Middle frontal gyrus (tissue), 1 donor: ENCODE data around the gene SIT1.
"Not testable (repeated sequence)": the region's sequence is repeated elsewhere in the genome, so short reads cannot be mapped to it uniquely, and the experiment has no call there.

ENCODE experiments used
- DNase-seq: peaks from one replicate; pipeline ENCODE4 v3.0.0-alpha.2; 2015; ENCODE audit warnings: low spot score; ENCODE audit errors: extremely low spot score

The SIT1 gene

DNA sequence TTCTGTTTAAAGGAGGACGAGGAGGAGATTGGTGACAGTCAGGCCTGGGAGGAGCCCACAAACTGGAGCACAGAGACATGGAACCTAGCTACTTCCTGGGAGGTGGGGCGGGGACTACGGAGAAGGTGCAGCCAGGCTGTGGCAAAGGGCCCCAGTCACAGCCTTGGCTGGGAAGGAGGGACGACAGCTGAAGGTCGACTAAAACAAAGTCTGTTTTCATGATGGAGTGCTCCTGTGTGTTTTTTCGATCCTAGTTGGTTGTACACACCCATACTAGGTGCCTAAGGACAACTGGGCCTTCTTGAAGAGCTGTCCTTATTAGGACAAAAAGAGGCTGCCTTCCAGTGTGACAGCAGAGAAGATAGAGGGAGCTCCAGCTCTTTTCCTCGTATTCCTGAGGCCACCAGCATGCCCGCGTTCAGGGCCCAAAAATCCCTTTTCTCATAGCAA lies 10.3 kb upstream of the SIT1 start:
- DNase-seq: no peak

DNA sequence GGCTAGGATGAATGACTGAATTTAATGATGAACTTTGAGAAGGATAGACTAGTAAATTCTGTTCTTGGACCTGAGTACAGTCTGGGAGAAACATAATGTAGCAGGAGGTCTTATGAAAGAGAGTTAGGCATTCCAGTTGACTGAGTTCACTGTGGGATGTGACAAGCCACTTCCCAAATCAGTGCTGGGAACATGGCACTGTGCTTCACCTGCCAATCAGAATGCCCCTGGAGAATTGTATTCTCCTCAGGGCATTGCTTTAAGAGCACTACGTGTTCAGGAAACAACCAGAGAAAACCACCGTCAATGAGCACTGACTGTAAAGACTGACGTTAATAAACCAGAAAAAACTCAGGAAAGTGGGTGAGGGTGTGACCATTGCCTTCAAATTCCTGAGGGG lies 8.6 kb upstream of the SIT1 start:
- no peak for DNase-seq

DNA sequence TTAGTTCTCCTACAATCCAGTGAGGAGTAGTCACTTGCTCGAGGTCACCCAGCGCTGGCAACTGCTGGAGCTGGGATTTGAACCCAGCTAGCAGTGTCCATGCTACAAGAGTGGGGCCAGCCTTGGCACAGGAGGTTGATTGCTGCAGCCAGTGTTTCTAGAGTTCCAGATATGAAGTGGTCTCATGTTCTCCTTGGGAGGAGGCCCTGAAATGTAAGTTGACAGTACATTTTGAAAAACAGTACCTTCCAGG lies 8.2 kb upstream of the SIT1 start:
- no peak for DNase-seq

DNA sequence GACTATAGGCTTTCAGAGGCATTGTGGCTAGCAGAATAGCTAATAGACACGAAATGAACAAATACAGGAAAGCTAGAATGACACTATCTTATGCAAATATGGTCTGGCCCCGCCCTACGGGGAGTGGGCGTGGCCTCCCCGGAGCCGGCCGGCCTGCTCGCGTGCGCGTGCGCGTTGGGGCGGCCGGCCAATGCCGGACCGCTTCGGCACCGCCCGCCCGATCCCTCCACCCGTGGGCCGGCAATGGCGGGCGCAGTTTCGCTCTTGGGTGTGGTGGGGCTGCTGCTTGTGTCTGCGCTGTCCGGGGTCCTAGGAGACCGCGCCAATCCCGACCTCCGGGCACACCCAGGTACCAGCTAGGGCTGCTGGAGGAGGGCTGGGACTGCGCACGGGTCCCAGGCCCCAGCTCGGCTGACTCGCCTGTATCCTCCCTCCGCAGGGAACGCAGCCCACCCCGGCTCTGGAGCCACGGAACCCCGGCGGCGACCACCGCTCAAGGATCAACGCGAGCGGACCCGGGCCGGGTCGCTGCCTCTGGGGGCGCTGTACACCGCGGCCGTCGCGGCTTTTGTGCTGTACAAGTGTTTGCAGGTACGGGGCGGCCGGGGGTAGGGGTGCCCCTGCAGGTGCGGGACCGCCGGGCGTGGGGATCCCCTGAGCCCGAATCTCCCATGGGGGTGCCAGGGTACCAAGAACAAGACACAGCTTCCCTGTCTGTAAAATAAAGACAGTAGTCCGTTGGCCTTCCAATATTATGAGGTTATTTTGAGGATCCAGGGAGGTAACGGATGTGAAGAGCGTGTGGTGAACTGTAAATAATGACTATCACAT lies 7.6 kb upstream of the SIT1 start, which contains the start of gene CCDC107:
CCDC107 (plus strand) TSS at position 156 of the 831 bp plus-strand sequence; CDS start at position 244, 88 bp downstream.
- DNase-seq: peak; percentile 77

DNA sequence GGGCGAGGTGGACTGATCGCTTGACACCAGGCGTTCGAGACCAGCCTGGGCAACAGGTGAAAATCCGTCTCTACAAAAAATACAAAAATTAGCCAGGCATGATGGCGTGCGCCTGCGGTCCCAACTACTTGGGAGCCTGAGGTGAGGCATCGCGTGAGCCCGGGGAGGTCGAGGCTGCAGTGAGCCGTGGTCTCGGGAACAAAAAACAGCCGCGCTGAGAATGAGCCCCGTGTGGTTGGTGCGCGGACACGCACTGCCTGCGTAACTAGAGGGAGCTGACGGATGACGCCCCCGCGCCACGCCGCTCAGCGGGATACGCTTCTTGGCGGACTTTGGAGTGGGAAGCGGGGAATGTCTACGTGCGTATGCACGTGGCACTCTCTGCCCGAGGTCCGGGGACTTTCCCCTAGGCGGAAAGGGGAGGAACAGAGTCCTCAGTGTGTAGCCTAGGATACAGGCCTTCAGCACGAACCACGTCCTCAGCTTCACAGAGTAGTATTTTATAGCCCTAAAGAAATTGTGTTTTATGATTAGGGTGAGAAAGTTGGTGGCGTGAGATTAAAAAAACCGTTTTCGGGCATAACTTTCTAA lies 6.9 kb upstream of the SIT1 start, which contains the start of gene RMRP:
RMRP (minus strand) TSS at position 474 of the 591 bp plus-strand sequence.
- peak; percentile 98 for DNase-seq

DNA sequence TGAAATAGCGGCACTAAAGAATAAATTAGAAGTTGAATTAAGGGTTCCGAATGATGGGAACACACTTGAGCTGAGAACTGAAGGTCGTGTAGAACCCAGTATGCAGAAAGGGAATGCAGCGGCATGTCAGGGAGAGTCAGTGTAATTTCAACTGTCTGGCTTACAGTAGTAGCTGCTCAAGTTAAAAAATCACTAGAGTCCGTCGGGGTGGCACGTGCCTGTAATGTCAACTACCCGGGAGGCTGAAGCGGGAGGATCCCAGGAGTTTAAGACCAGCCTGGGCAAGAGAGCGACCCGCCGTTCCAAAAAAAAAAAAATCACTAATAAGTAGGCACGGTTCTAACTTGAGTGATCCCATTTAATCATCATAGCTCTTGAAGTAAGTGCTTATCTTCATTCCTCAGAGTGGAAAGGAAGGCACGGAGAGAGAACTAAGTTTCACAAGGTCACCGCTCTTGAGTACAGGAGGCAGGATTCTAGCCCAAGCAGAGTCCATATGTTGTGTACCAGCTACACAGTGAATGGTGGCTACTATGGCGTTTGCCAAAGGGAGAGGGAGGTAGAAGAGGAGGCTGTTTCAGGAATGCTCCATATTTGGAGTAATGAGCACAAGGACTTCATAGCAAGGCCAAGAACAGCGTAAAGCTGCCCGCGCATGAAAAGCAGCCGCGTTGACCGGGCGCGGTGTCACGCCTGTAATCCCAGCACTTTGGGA lies 6.3 kb upstream of the SIT1 start:
- no peak for DNase-seq

DNA sequence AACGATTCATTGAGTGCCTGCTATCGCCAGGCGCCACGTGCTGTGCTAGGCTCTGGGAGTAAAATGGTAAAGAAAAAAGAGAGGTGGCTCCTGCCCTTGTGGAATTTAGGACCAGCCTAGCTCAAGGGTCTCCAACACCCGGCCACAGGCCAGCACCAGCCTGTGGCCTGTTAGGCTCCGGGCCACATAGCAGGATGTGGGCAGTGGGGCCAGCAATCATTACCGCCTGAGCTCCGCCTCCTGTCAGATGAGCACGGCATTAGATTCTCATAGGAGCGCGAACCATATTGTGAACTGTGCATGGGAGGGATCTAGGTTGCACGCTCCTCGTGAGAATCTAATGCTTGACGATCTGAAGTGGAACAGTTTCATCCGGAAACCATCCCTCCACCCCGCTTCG lies 5.6 kb upstream of the SIT1 start:
- no peak for DNase-seq

DNA sequence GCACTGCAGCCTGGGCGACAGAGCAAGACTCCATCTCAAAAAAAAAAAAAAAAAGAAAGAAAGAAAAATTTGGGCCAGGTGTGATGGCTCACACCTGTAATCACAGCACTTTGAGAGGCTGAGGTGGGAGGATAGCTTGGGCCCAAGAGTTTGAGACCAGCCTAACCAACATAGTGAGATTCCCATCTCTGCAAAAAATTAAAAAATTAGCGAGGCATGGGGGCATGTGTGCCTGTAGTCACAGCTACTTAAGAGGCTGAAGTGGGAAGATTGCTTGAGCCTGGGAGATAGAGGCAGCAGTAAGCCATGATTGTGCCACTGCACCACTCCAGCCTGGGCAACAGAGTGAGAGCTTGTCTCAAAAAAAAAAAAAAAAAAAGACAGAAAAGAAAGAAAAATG lies 2.9 kb upstream of the SIT1 start:
- DNase-seq: no peak

DNA sequence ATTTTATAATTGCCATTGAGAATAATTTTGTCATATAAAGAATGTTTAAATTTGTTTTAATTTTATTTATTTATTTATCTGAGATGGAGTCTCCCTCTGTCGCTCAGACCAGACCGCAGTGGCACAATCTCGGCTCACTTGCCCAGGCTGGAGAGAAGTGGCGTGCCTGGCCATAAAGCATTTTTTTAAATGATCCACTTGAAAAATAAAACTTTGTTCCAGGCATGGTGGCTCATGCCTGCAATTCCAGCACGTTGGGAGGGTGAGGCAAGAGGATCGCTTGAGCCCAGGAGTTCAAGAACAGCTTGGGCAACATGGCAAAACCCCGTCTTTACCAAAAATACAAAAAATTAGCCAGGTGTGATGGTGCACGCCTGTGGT lies 2.1 kb upstream of the SIT1 start:
- DNase-seq: no peak

DNA sequence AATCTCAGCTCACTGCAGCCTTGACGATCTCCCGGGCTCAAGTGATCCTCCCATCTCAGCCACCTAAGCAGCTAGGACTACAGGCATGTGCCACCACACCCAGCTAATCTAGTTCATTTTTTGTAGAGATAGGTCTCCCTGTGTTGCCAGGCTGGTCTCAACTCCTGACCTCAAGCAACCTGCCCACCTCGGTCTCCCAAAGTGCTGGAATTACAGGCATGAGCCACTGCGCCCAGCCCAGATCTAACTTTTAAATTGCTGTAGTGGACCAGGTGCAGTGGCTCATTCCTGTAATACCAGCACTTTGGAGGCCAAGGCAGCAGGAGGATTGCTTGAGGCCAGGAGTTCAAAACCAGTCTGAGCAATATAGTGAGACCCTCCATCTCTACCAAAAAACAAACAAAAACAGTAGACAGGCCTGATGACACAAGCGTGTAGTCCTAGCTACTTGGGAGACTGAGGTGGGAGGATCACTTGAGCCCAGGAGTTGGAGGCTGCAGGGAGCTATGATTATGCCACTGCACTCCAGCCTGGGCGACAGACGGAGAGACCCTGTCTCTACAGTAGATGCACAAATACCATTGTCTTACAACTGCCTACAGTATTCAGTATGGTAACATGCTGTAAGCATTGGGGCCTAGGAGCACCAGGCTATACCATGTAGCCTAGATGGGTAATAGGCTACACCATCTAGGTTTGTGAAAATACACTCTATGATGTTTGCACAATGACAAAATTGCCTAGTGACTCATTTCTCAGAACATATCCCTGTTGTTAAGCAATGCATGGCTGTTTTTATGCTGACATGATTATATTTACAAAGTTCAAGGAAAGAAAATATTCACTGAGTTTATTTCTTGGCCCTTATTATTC lies 1.5 kb upstream of the SIT1 start:
- no peak for DNase-seq

DNA sequence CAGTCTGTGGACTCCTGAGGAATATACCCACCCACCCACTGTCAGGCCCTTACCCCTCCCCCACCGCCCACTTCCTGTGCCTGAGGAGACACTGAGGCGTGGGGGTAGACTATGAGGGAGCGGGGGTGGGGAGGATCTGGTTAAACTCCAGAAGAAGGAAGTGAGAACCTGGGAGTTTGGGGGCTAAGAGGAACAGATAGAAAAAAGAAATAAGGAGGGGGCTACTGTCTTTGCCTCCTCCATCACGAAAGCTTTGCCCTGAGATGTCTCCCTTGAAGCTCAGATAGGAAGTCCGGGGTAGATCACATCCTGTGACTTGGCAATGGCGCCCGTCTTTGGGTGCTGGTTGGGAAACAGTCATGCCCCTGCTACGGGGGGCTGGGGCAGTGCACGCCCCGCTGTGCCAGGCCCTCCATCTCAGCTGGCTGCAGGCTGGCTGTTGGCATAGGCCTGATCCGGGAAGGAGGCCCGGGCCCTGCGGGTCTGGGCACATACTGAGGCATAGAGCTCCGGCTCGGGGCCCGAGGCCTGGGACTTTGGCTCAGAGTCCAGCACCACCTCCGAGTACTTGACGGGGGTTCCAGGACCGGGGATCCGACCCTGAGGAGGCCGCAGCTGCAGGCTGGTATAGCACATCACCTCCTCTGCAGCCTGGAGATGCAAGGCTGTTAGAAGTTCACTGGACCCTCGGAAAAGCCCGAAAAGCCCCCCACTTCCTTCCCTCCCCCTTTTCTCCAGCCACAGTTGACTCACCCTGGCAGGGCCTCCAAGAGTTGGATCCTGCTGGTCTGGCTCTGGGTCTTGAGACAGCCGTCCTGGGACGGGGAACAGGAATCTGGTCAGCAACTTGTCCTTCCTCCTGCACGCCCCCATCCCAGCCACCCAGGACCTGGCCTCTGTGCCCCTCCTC lies 1.0 kb downstream of the SIT1 start:
- DNase-seq: no peak

DNA sequence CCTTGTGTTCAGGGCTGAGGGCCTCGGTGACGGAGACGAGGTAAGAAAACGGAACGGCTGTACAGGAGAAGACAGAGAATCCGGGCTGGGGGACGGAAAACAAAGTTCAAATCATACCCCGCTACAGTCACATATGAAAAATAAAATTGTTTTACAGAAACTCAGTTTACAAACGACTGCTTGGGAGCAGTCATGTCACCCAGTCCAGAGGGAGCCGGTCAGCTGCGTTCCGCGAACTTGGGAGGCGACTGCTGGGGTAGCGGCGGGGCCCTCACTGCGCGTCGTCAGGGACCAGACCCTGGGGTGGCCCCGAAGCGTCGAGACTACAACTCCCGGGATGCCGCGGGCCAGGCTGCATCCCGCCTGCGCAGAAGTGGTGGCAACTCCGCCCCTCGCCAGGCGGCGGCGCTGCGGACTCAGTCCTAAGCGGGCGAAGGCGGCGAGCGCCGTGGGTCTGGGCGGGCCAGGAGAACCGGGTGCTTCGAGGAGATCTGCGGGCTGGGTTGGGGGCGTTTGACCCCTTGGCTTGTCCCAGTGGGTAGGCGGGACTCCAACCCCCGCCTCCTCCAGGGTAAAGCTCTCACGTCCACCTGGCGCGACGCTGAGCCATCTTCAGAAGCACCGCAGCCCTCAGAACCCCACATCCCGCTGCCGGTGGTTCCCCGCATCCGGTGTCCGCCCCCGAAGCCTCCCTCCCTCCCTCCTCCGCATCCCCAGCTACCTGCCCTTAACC lies 4.0 kb downstream of the SIT1 start:
- DNase-seq: peak; percentile 89

DNA sequence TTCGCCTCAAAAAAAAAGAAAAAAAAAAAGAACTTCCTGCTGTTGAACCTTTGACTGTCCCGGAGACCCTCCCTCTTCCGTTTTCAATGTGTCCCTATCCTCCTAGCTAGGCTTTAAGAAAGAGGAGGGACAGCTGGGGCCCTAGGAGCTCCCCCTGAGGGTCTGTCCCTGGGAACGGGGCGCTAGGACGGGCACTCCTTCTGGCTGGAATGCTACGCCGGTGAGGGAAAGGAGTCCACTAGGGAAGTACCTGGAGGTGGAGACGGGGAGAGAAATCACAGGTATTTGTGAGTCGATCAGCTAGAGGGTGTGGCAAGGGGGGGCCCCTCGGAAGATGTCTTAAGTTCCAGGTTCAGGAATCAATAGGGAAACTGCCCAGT lies 4.6 kb downstream of the SIT1 start:
- no peak for DNase-seq

DNA sequence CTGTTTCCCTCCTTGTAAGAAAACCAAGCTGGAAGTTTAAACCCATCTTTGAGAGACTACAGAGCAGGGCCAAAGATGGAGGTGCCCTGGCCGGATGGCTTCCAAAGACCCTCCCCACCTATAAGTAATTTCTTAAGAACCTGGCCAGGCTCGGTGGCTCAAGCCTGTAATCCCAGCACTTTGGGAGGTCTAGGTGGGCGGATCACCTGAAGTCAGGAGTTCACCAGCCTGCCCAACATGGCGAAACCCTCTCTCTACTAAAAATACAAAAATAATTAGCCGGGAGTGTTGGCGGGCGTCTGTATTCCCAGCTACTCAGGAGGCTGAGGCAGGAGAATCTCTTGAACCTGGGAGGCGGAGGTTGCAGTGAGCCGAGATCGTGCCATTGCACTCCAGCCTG lies 5.0 kb downstream of the SIT1 start:
- DNase-seq: not testable (repeated sequence)

DNA sequence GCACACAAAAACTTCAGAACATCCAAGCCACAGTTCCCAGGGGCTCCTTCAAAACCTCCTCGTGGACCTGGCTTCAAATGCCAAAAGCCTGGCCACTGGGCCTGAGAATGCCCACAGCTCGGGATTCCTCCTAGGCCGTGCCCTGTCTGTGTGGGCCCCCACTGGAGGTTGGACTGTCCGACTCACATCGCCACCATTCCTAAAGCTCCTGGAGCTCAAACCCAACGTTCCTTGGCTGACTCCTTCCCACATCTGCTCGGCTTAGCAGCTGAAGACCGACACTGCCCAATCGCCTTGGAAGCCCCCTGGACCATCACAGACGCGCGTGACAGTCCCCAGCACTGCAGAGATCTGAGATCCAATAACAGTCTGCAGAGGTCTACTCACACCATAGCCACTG lies 7.7 kb downstream of the SIT1 start:
- no peak for DNase-seq

DNA sequence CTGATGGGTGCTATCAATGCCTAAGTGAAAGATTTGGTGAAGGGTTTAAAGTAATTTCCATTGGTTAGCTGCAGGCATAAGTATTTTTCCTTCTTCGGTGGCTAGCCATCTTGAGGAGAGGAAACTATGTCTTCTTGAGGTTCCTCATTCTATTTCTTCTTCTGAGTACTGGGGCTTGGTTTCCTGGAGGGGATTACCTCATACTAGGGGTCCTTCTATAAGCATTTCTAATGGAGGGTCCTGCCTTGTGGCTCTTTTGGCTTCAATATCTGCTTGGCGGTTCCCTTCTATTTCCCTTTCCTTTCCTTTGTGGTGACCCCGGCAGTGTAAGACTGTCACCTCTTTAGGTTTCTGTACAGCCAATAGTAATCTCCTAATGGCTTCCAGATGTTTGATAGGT lies 9.3 kb downstream of the SIT1 start:
- DNase-seq: not testable (repeated sequence)

DNA sequence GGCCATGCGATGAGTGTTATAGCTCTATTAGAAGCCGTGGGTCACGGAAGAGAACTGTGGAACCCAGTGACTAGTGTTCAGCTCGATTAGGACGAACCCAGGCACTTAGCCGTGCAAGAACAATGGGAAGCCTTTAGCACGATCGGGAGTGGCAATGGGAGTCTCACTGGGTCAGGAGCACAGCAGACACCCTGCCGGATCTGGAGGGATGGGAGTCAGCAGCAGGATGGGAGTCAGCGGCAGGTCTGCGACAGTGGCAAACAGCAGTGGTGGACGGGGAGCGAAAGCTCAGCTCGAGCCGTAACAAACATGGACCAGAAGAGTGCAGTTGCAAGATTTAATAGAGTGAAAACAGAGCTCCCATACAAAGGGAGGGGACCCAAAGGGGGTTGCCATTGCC lies 10.3 kb downstream of the SIT1 start:
- DNase-seq: not testable (repeated sequence)

DNA sequence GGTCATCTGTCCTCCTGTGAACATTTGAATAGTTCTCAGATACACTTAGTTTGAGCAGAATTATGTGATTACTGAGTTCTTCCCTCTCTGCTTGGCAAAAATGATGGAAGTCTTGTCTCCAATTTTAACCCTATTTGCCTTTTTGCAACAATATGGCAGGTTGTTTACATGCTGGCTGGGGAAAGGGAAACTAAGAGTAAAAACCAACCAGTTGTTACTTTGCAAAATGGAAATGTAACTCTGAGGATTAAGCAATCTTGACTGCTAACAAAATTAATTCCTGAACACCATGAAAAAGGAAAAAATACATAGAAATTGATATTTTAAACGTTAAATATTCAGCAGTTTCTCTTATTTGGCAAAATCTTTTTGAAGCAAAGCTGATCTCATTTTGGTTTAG lies 11.1 kb downstream of the SIT1 start:
- DNase-seq: no peak

DNA sequence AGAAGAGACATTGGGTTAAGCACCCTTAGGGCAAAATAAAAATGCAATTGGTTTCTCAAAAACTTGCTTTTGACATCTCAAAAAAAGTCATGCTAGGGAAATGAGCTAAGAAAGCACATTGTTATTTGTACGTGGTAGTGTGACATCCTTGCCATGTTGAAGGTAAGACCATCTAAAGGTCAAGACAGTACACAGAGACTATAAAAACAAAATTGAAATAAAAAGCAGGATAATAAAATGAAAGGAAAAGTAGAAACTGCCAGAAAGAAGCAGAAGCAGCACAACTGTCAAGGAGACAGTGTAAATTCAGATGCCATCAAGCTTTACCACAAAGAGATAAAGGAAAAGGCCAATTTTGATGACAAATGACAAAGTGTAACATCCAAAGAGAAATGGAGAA lies 11.5 kb downstream of the SIT1 start:
- not testable (repeated sequence) for DNase-seq

DNA sequence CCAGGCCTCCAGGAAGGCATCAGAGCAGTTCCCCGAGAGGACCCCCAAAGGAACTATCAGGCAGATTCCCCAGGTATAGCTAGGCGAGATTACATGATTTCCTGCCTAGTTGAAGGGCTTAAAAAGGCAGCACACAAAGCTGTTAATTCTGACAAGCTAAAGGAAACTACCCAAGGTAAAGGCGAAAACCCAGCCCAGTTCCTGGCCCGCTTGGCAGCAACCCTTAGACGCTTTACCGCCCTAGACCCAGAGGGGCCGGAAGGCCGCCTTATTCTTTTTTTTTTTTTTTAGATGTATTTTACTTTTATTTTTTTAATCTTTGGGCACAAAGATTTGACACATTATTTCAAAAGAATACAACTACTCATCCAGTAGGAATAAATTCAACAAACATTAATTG lies 12.0 kb downstream of the SIT1 start:
- DNase-seq: not testable (repeated sequence)
